ENCODE data around the gene FAM168A. TPM values are rescaled to one million over a fixed set of nuclear protein-coding genes. Genes with fewer than 3 reads are reported as not detected.

The FAM168A gene
- polyA plus RNA-seq, 2 of the 4 experiments (the other 2 are of a cell fraction), result 15.3 to 19.2 TPM

- CTCF ChIA-PET, result interaction anchor here (0.6 to 2.4 kb wide), 5 partner anchors 9 to 63 kb away, joined by 3 to 13 read pairs (median 4); no protein-coding TSS in a partner anchor
- 96% methylated on average over 1 of the region's 1 CpG for WGBS (ENCODE audit: missing lambda C conversion rate)
- ATAC-seq (no peak), DNase-seq (ENCODE audit: low read depth in 1 of 2, low spot score in 1 of 2) (no peak), FAIRE-seq (no peak)
- H3K27ac ChIP-seq, result no peak overlapping the region
- no peak overlapping the region for H3K4me2 ChIP-seq
- POLR2A ChIA-PET, result no interaction called here
- H3K9me3 ChIP-seq, result no peaks in the 10 kb centered on the region
- H3K4me1 ChIP-seq, result no peaks in the 10 kb centered on the region
- H3K4me3 ChIP-seq, result no peak overlapping the region
- TF ChIP-seq ZC3H11A (IDR thresholded peaks at IDR 0.05) (no peak), HEYL (CRISPR knock-in tag; IDR thresholded peaks at IDR 0.05) (no peak), MAX (IDR thresholded peaks at IDR 0.05) (no peak), HMGXB4 (CRISPR knock-in tag; IDR thresholded peaks at IDR 0.05; ENCODE audit: borderline replicate concordance) (no peak), FOSL2 (IDR thresholded peaks at IDR 0.05) (no peak), FOSL2 (CRISPR knock-in tag; IDR thresholded peaks at IDR 0.05) (no peak), HOXA7 (CRISPR knock-in tag; IDR thresholded peaks at IDR 0.05) (no peak), PBX3 (IDR thresholded peaks at IDR 0.05) (no peak), CEBPB (IDR thresholded peaks at IDR 0.05) (no peak), SREBF2 (IDR thresholded peaks at IDR 0.05) (no peak)
Measured at GRCh38 chr11:73414977-73415651, 182.8 kb downstream of the FAM168A start.

DNA sequence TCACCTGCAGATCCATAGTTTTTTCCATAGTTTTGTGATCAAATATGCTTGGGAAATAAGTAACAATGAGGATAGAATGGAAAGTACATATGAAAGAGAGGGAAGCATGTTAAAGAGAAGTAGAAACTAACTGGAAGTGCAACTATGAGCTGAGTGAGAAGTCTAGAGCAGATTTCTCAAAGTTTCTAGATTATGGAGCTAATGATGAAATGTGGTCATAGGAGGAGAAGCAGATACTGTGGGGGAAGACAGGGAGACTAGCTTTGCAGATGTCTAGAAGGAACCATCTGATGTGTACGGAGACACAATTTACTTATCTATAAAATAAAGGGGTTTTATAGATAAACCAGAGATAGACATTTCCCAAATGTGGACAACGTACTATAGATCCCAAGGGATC is 184.7 kb downstream of the FAM168A start:
- TF ChIP-seq CBX8 (IDR thresholded peaks at IDR 0.05), result no peak
- TF ChIP-seq, protein P1, sequence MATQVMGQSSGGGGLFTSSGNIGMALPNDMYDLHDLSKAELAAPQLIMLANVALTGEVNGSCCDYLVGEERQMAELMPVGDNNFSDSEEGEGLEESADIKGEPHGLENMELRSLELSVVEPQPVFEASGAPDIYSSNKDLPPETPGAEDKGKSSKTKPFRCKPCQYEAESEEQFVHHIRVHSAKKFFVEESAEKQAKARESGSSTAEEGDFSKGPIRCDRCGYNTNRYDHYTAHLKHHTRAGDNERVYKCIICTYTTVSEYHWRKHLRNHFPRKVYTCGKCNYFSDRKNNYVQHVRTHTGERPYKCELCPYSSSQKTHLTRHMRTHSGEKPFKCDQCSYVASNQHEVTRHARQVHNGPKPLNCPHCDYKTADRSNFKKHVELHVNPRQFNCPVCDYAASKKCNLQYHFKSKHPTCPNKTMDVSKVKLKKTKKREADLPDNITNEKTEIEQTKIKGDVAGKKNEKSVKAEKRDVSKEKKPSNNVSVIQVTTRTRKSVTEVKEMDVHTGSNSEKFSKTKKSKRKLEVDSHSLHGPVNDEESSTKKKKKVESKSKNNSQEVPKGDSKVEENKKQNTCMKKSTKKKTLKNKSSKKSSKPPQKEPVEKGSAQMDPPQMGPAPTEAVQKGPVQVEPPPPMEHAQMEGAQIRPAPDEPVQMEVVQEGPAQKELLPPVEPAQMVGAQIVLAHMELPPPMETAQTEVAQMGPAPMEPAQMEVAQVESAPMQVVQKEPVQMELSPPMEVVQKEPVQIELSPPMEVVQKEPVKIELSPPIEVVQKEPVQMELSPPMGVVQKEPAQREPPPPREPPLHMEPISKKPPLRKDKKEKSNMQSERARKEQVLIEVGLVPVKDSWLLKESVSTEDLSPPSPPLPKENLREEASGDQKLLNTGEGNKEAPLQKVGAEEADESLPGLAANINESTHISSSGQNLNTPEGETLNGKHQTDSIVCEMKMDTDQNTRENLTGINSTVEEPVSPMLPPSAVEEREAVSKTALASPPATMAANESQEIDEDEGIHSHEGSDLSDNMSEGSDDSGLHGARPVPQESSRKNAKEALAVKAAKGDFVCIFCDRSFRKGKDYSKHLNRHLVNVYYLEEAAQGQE (IDR thresholded peaks at IDR 0.05), result no peak
- TF ChIP-seq MAFK (IDR thresholded peaks at IDR 0.05; ENCODE audit: partially characterized antibody), result no peak
- no peak for TF ChIP-seq NFE2L2 (conservative IDR thresholded peaks at IDR 0.05; ENCODE audit: low read length)
- TF ChIP-seq HOXB13 (CRISPR knock-in tag; IDR thresholded peaks at IDR 0.05; ENCODE audit: low read depth), result no peak
- TF ChIP-seq JUNB (IDR thresholded peaks at IDR 0.05), result no peak
- TF ChIP-seq CEBPB (IDR thresholded peaks at IDR 0.05), result no peak
- no peak for TF ChIP-seq RCOR1 (IDR thresholded peaks at IDR 0.05; ENCODE audit: low read depth, low read length)
- no peak for TF ChIP-seq BHLHE40 (IDR thresholded peaks at IDR 0.05; ENCODE audit: low read depth, low read length)
- TF ChIP-seq RARB (CRISPR knock-in tag; IDR thresholded peaks at IDR 0.05), result no peak
- DNase-seq (ENCODE audit: low read depth in 1 of 2, low spot score in 1 of 2), result no peak
- no peak overlapping the region for H3K27ac ChIP-seq
- no peak for FAIRE-seq
- no peaks in the 10 kb centered on the region for H3K4me1 ChIP-seq
- no peak overlapping the region for H3K4me3 ChIP-seq
- no peak for ATAC-seq
- H3K4me2 ChIP-seq, result no peak overlapping the region
- no peaks in the 10 kb centered on the region for H3K9me3 ChIP-seq
- ChIA-PET CTCF (interaction anchor here (0.6 to 2.3 kb wide), 6 partner anchors 9 to 124 kb away, joined by 3 to 13 read pairs (median 4); no protein-coding TSS in a partner anchor), POLR2A (no interaction called here)
- WGBS (ENCODE audit: missing lambda C conversion rate), result 81% methylated on average over 2 of the region's 2 CpGs

Measured in A549 (cell line).